Panc1 (cell line): ENCODE measurements around the gene MYCBPAP. TPM values are rescaled to one million over a fixed set of nuclear protein-coding genes. Genes with fewer than 3 reads are reported as not detected.

ENCODE experiments used
- ATAC-seq: fragments of 200-7000 bp; cut with Tn5 transposase; 2 replicates; pipeline ENCODE4 v1.9.1; 2020; ENCODE audit warnings: mild to moderate bottlenecking, moderate library complexity
- BruUV-seq: library from RNA; stranded (reverse); fragments of 400-500 nt; replicated peaks from 2 replicates; lab custom pipeline; 2021; lab: Mats Ljungman, UMichigan
- CTCF ChIA-PET: fragments of 300-600 bp; sonication (Branson Sonifier 250); formaldehyde crosslinking; loops from one replicate; lab custom pipeline; 2022; ENCODE audit warnings: antibody characterized with exemption; lab: Charles Lee
- POLR2A ChIA-PET: fragments of 300-600 bp; sonication (Branson Sonifier 250); formaldehyde crosslinking; loops from one replicate; lab custom pipeline; 2022; ENCODE audit warnings: antibody characterized with exemption; lab: Charles Lee
- DNase-seq: peaks from one replicate; pipeline ENCODE4 v3.0.0-alpha.2; 2010; ENCODE audit warnings: low read depth, low spot score
- H3K27ac ChIP-seq: 2 replicates; pipeline ENCODE4 v1.5.1; 2011; ENCODE audit warnings: mild to moderate bottlenecking, low read length, inconsistent platforms
- H3K27me3 ChIP-seq: fragments of 200-500 bp; sonication (Bioruptor generic); 2 replicates; pipeline ENCODE4 v1.6.0; 2014; ENCODE audit warnings: low read length, inconsistent platforms; ENCODE audit not compliant: control insufficient read depth, insufficient read depth
- H3K36me3 ChIP-seq: fragments of 200-500 bp; sonication (Bioruptor generic); 2 replicates; pipeline ENCODE4 v1.5.1; 2014; ENCODE audit warnings: inconsistent platforms, mild to moderate bottlenecking, low read length, moderate library complexity; ENCODE audit not compliant: control insufficient read depth, insufficient read depth
- H3K4me1 ChIP-seq: 2 replicates; pipeline ENCODE4 v1.5.1; 2011; ENCODE audit warnings: inconsistent platforms, mild to moderate bottlenecking, low read length, moderate library complexity; ENCODE audit not compliant: control insufficient read depth, insufficient read depth
- H3K4me3 ChIP-seq, 2 experiments: 2 replicates each; pipeline ENCODE4 v1.5.1; 2011 to 2012; ENCODE audit warnings: low read depth in 2 of 2, low read length in 2 of 2, mild to moderate bottlenecking in 2 of 2, inconsistent platforms in 1 of 2, moderate library complexity in 1 of 2
- H3K9me3 ChIP-seq: fragments of 200-500 bp; sonication (Bioruptor generic); 2 replicates; pipeline ENCODE4 v1.5.1; 2014; ENCODE audit warnings: low read depth, mild to moderate bottlenecking, inconsistent platforms, low read length, moderate library complexity; ENCODE audit not compliant: control insufficient read depth, insufficient read depth
- CTCF ChIP-seq: fragments of 450-650 bp; IDR thresholded peaks from 2 replicates; pipeline ENCODE4 v1.5.1; 2017; ENCODE audit warnings: mild to moderate bottlenecking
- POLR2AphosphoS5 ChIP-seq: IDR thresholded peaks from 2 replicates; pipeline ENCODE4 v1.6.1; 2012; ENCODE audit warnings: mild to moderate bottlenecking, low read depth, low read length, moderate library complexity
- REST ChIP-seq, 2 experiments: IDR thresholded peaks; 2 replicates each; pipeline ENCODE4 v1.6.1; 2011 to 2012; ENCODE audit warnings: low read depth in 2 of 2, control low read depth in 1 of 2, low read length in 1 of 2, mild to moderate bottlenecking in 1 of 2, moderate library complexity in 1 of 2; ENCODE audit not compliant: insufficient read depth in 1 of 2
- SIN3A ChIP-seq: IDR thresholded peaks from 2 replicates; pipeline ENCODE4 v1.6.1; 2012; ENCODE audit warnings: low read depth, mild to moderate bottlenecking, low read length, moderate library complexity, borderline replicate concordance; ENCODE audit not compliant: insufficient read depth
- TCF7L2 ChIP-seq: IDR thresholded peaks from 2 replicates; pipeline ENCODE4 v1.6.1; 2011; ENCODE audit warnings: mild to moderate bottlenecking, low read depth, low read length, inconsistent platforms
- in situ Hi-C: cut with HindIII; loops from 2 replicates; pipeline ENCODE4 v1.10.0; 2016; ENCODE audit warnings: low sequenced_read_pairs, low pct_unique_long_range_greater_than_20kb
- intact Hi-C: fragments of 100-400 bp; cut with micrococcal nuclease; formaldehyde crosslinking; loops from one replicate; pipeline ENCODE4 v1.10.0; 2022; ENCODE audit not compliant: unreplicated experiment
- total RNA-seq: library from RNA; stranded (reverse); gene quantifications from one replicate; pipeline ENCODE4 v1.2.1, GENCODE V29; 2021; ENCODE audit not compliant: unreplicated experiment

Gene MYCBPAP
- total RNA-seq, 1 experiment from 2014 or later: 2.2 TPM

DNA sequence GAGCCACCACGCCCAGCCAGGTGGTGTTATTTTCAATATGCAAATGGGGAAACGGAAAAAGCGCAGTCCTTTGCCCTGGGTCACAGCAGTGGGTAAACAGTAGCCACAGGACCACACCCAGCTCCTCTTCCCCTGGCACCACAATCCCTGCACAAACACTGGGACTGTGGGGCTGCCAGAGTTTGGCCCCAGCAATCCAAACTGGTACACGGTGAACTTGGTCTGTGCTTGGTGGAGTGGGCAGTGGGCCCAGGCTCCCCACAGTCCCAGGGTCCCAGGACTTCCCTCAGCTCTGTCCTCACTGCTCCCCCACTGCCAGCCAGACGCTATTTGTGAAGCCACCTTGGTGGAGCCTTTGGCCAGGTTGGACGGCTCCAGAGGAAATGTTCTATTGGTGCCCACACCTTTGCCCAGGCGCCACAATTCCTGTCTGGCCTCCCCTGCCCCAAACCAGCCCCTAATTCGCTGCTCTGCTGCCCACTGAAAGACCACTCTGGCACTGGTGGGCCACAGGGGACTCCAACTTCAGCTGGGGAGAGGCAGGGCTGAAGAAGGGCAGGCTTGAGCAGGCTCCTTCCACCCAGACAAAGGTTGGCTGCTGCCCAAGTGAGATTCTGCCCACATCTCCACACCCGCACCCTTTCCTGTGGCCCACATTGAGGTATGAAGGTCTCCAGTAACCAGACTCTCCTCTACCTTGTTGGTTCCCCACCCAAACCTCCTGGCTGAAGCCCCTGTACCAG is 41.7 kb upstream of the MYCBPAP start:
- H3K4me3 ChIP-seq: no peak overlapping the region
- ATAC-seq (no peak), DNase-seq (no peak)
- no peaks in the 10 kb centered on the region for H3K27me3 ChIP-seq
- H3K36me3 ChIP-seq: no peaks in the 10 kb centered on the region
- H3K4me1 ChIP-seq: no peaks in the 10 kb centered on the region; the same call in 1 of the 2 replicates
- no peak for TF ChIP-seq POLR2AphosphoS5
- no peak overlapping the region for H3K27ac ChIP-seq
- CTCF ChIA-PET: no interaction called here
- no TSS peak for BruUV-seq
- intact Hi-C loops: no loop called here
- POLR2A ChIA-PET: no interaction called here
- in situ Hi-C loops: no loop called here
- H3K9me3 ChIP-seq: no peaks in the 10 kb centered on the region

DNA sequence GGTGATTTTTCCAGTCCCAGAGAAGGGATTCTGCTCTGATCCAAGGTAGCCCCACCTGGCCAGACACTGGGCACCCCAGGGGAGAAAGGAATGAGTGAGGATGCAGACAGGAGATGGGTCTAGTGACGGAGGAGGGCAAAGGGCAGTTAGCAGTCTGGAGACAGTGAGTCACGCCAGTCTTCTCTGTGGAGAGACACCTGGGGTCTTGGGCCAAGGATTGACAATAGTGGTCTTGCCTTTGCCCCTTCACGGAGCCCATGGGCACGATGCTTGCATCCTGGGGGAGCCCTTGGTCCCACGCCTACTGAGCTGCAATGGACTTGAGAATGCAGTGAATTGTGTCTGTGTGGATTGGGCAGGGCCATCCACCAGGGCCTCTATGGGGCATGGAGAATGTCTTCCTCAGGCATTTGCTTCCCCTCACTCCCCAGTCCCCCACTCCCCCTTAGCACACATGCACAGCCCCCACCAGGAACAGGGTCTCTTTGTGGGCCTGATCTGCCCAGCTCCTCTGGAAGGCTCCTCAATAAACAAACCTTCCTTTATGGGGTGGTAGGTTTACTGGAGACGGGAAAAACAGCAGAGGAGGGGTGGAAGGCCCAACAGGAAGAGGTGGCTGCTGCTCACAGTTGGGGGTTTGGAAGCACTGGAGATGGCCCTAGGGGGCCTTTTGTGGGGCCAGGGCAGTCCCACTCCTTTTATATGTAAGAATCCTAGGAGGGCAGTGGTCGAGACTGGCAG is 41.0 kb upstream of the MYCBPAP start:
- intact Hi-C loops: no loop called here
- in situ Hi-C loops: no loop called here
- CTCF ChIA-PET: no interaction called here
- TF ChIP-seq TCF7L2 (no peak), SIN3A (no peak), POLR2AphosphoS5 (no peak), CTCF (no peak), REST (IDR thresholded peaks at IDR 0.05; ENCODE audit: insufficient read depth in 1 of 2, low read depth in 2 of 2, low read length in 1 of 2) (no peak)
- no peak overlapping the region for H3K4me3 ChIP-seq
- no peaks in the 10 kb centered on the region; the same call in 1 of the 2 replicates for H3K4me1 ChIP-seq
- H3K9me3 ChIP-seq: no peaks in the 10 kb centered on the region
- H3K27ac ChIP-seq: no peak overlapping the region
- POLR2A ChIA-PET: interaction anchor here (0.9 kb wide), 1 partner anchor 8 kb away, joined by 3 read pairs; no protein-coding TSS in a partner anchor
- no TSS peak for BruUV-seq
- H3K27me3 ChIP-seq: no peaks in the 10 kb centered on the region
- no peak for ATAC-seq
- no peaks in the 10 kb centered on the region for H3K36me3 ChIP-seq
- DNase-seq: no peak
